Immature natural killer cell (primary cell): Measurements from ENCODE around the gene GARIN5B. TPM values are rescaled to one million over a fixed set of nuclear protein-coding genes. Genes with fewer than 3 reads are reported as not detected.
"Not testable (repeated sequence)": the region's sequence is repeated elsewhere in the genome, so short reads cannot be mapped to it uniquely, and the experiment has no call there.

ENCODE experiments used
- DNase-seq, 3 donors: peaks; one replicate each; pipeline ENCODE4 v3.0.0; 2022; ENCODE audit warnings: mixed read lengths in 1 of 3
- H3K27ac Mint-ChIP-seq, 6 donors: one replicate each; pipeline ENCODE4 v1.8.0; 2020; ENCODE audit warnings: mixed read lengths in 6 of 6, mild to moderate bottlenecking in 5 of 6, inconsistent platforms in 4 of 6, moderate library complexity in 3 of 6
- H3K27me3 Mint-ChIP-seq, 3 donors: one replicate each; pipeline ENCODE4 v1.8.0; 2020 to 2021; ENCODE audit warnings: low read depth in 3 of 3, mild to moderate bottlenecking in 3 of 3, mixed read lengths in 3 of 3, moderate library complexity in 3 of 3, inconsistent platforms in 1 of 3
- H3K36me3 Mint-ChIP-seq, 3 donors: one replicate each; pipeline ENCODE4 v1.8.0; 2020; ENCODE audit warnings: mixed read lengths in 3 of 3, inconsistent platforms in 2 of 3, mild to moderate bottlenecking in 2 of 3
- H3K4me1 Mint-ChIP-seq, 2 donors: one replicate each; pipeline ENCODE4 v1.8.0; 2020; ENCODE audit warnings: inconsistent platforms in 2 of 2, mild to moderate bottlenecking in 2 of 2, mixed read lengths in 2 of 2, moderate library complexity in 1 of 2
- H3K4me3 Mint-ChIP-seq, 5 donors: one replicate each; pipeline ENCODE4 v1.8.0; 2020; ENCODE audit warnings: mild to moderate bottlenecking in 5 of 5, mixed read lengths in 5 of 5, inconsistent platforms in 3 of 5, moderate library complexity in 3 of 5
- H3K9me3 Mint-ChIP-seq, 6 donors: one replicate each; pipeline ENCODE4 v1.8.0; 2020; ENCODE audit warnings: mild to moderate bottlenecking in 6 of 6, mixed read lengths in 6 of 6, inconsistent platforms in 4 of 6, moderate library complexity in 3 of 6
- polyA plus RNA-seq, 3 donors: library from polyadenylated mRNA; unstranded; fragments of 300-500 nt; fragmentation: Illumina TruSeq; gene quantifications; one replicate each; pipeline ENCODE4 v1.2.3, GENCODE V29; 2021

The GARIN5B gene
- not detected for polyA plus RNA-seq

GRCh38 chr19:55362990-55363716, at the start of gene GARIN5B:
Gene GARIN5B, minus strand, starts transcription at chr19:55363260. Its CDS starts 194 bp downstream, at chr19:55363066.
- Mint-ChIP-seq H3K4me3 (no peak within 1 kb of the TSS), H3K27ac (no peak within 1 kb of the TSS), H3K9me3 (no peaks in the 10 kb centered on the region), H3K27me3 (peaks cover 0 to 5% (median 4%) of the 10 kb centered on the region in 3 donors), H3K36me3 (no peaks in the 10 kb centered on the region), H3K4me1 (no peaks in the 10 kb centered on the region)
- no peak for DNase-seq

GRCh38 chr19:55410168-55410567, 47.1 kb upstream of the GARIN5B start:
- Mint-ChIP-seq H3K4me3 (peak overlapping the region in 1 of 5 donors; percentile 92), H3K4me1 (peaks cover 27 to 34% of the 10 kb centered on the region in 2 donors), H3K27ac (peak overlapping the region in 2 of 6 donors; percentile 34 to 47), H3K36me3 (peaks cover 0 to 13% (median 5%) of the 10 kb centered on the region in 3 donors), H3K27me3 (peaks cover 11 to 18% (median 15%) of the 10 kb centered on the region in 3 donors), H3K9me3 (no peaks in the 10 kb centered on the region)
- DNase-seq: no peak

- Mint-ChIP-seq H3K36me3 (peaks cover 0 to 13% (median 5%) of the 10 kb centered on the region in 3 donors), H3K4me3 (peak overlapping the region; percentile 34 to 92 (median 51)), H3K27me3 (peaks cover 11 to 15% (median 14%) of the 10 kb centered on the region in 3 donors), H3K27ac (peak overlapping the region; percentile 81 to 100 (median 98)), H3K4me1 (peaks cover 27 to 34% of the 10 kb centered on the region in 2 donors)
- not testable (repeated sequence) for H3K9me3 Mint-ChIP-seq, DNase-seq
These were observed 46.1 kb upstream of the GARIN5B start for GRCh38 chr19:55409179-55409578.

GRCh38 chr19:55408533-55408872, 45.4 kb upstream of the GARIN5B start:
- H3K27me3 Mint-ChIP-seq: peaks cover 11 to 15% (median 14%) of the 10 kb centered on the region in 3 donors
- peak overlapping the region; percentile 96 to 100 (median 99) for H3K27ac Mint-ChIP-seq
- no peaks in the 10 kb centered on the region for H3K9me3 Mint-ChIP-seq
- peak overlapping the region; percentile 91 to 96 (median 93) for H3K4me3 Mint-ChIP-seq
- H3K36me3 Mint-ChIP-seq: peaks cover 0 to 18% (median 5%) of the 10 kb centered on the region in 3 donors
- DNase-seq: no peak
- peaks cover 27 to 34% of the 10 kb centered on the region in 2 donors for H3K4me1 Mint-ChIP-seq

GRCh38 chr19:55407800-55408532, 44.9 kb upstream of the GARIN5B start:
- Mint-ChIP-seq H3K36me3 (peaks cover 0 to 22% (median 9%) of the 10 kb centered on the region in 3 donors), H3K27me3 (peaks cover 11 to 18% (median 14%) of the 10 kb centered on the region in 3 donors), H3K4me3 (peak overlapping the region; percentile 91 to 96 (median 93)), H3K4me1 (peaks cover 32 to 35% of the 10 kb centered on the region in 2 donors), H3K27ac (peak overlapping the region; percentile 96 to 100 (median 99)), H3K9me3 (no peaks in the 10 kb centered on the region)
- peak; percentile 98 to 99 (median 99) for DNase-seq

- not testable (repeated sequence) for H3K9me3 Mint-ChIP-seq, DNase-seq
- H3K36me3 Mint-ChIP-seq: peaks cover 0 to 24% (median 9%) of the 10 kb centered on the region in 3 donors
- H3K4me3 Mint-ChIP-seq: peak within 1 kb of the TSS; percentile 91 to 96 (median 93)
- H3K4me1 Mint-ChIP-seq: peaks cover 32 to 35% of the 10 kb centered on the region in 2 donors
- H3K27ac Mint-ChIP-seq: peak within 1 kb of the TSS; percentile 96 to 100 (median 99)
- H3K27me3 Mint-ChIP-seq: peaks cover 11 to 18% (median 14%) of the 10 kb centered on the region in 3 donors
These were observed 44.4 kb upstream of the GARIN5B start, which contains the start of gene UBE2S for GRCh38 chr19:55407550-55407799. Gene UBE2S, minus strand, starts transcription at chr19:55407788. Its CDS starts 199 bp downstream, at chr19:55407589.

GRCh38 chr19:55406826-55407549, 43.9 kb upstream of the GARIN5B start:
- H3K36me3 Mint-ChIP-seq: peaks cover 0 to 29% (median 12%) of the 10 kb centered on the region in 3 donors
- no peak for DNase-seq
- H3K4me3 Mint-ChIP-seq: peak overlapping the region; percentile 83 to 96 (median 93)
- peak overlapping the region; percentile 81 to 100 (median 88) for H3K27ac Mint-ChIP-seq
- H3K27me3 Mint-ChIP-seq: peaks cover 11 to 18% (median 14%) of the 10 kb centered on the region in 3 donors
- H3K9me3 Mint-ChIP-seq: no peaks in the 10 kb centered on the region
- peaks cover 32 to 35% of the 10 kb centered on the region in 2 donors for H3K4me1 Mint-ChIP-seq

GRCh38 chr19:55406091-55406825, 43.2 kb upstream of the GARIN5B start:
- Mint-ChIP-seq H3K36me3 (peaks cover 0 to 32% (median 15%) of the 10 kb centered on the region in 3 donors), H3K27ac (peak overlapping the region; percentile 73 to 99 (median 86)), H3K9me3 (no peaks in the 10 kb centered on the region), H3K4me3 (peak overlapping the region; percentile 78 to 91 (median 83)), H3K27me3 (peaks cover 11 to 18% (median 14%) of the 10 kb centered on the region in 3 donors), H3K4me1 (peaks cover 32 to 35% of the 10 kb centered on the region in 2 donors)
- no peak for DNase-seq

GRCh38 chr19:55405638-55406037, 42.6 kb upstream of the GARIN5B start:
- Mint-ChIP-seq H3K27me3 (peaks cover 11 to 18% (median 14%) of the 10 kb centered on the region in 3 donors), H3K4me1 (peaks cover 32 to 35% of the 10 kb centered on the region in 2 donors), H3K4me3 (peak overlapping the region; percentile 63 to 91 (median 80)), H3K9me3 (no peaks in the 10 kb centered on the region), H3K27ac (peak overlapping the region in 5 of 6 donors; percentile 55 to 89 (median 73)), H3K36me3 (peaks cover 1 to 32% (median 17%) of the 10 kb centered on the region in 3 donors)
- DNase-seq: no peak

- H3K36me3 Mint-ChIP-seq: peaks cover 5 to 32% (median 19%) of the 10 kb centered on the region in 3 donors
- no peak overlapping the region for H3K4me3 Mint-ChIP-seq
- H3K27ac Mint-ChIP-seq: no peak overlapping the region
- no peak for DNase-seq
- H3K4me1 Mint-ChIP-seq: peaks cover 20 to 22% of the 10 kb centered on the region in 2 donors
- H3K9me3 Mint-ChIP-seq: no peaks in the 10 kb centered on the region
- peaks cover 3 to 12% (median 10%) of the 10 kb centered on the region in 3 donors for H3K27me3 Mint-ChIP-seq
These were observed 39.4 kb upstream of the GARIN5B start for GRCh38 chr19:55402509-55402908.

GRCh38 chr19:55401390-55401789, 38.3 kb upstream of the GARIN5B start:
- peaks cover 5 to 30% (median 19%) of the 10 kb centered on the region in 3 donors for H3K36me3 Mint-ChIP-seq
- not testable (repeated sequence) for H3K27ac Mint-ChIP-seq, DNase-seq, H3K27me3 Mint-ChIP-seq, H3K4me3 Mint-ChIP-seq, H3K9me3 Mint-ChIP-seq
- peaks cover 15 to 16% of the 10 kb centered on the region in 2 donors for H3K4me1 Mint-ChIP-seq

GRCh38 chr19:55400281-55401087, 37.4 kb upstream of the GARIN5B start:
- Mint-ChIP-seq H3K4me3 (no peak overlapping the region), H3K9me3 (no peaks in the 10 kb centered on the region), H3K36me3 (peaks cover 5 to 21% (median 14%) of the 10 kb centered on the region in 3 donors), H3K27ac (peak overlapping the region in 1 of 6 donors; percentile 31), H3K27me3 (peaks cover 0 to 7% (median 4%) of the 10 kb centered on the region in 3 donors), H3K4me1 (peaks cover 6 to 7% of the 10 kb centered on the region in 2 donors)
- no peak for DNase-seq
